Inferior parietal cortex (tissue), 1 donor: ENCODE measurements around the gene IKZF1.

Experiments
- DNase-seq: peaks from one replicate; pipeline ENCODE4 v3.0.0-alpha.2; 2016; ENCODE audit errors: extremely low spot score

IKZF1 gene

GRCh38 chr7:50283731-50284130 lies 20.8 kb upstream of the IKZF1 start:
- DNase-seq: no peak

- no peak for DNase-seq
Measured at GRCh38 chr7:50284296-50284695, 20.2 kb upstream of the IKZF1 start.

- no peak for DNase-seq
Measured at GRCh38 chr7:50285269-50285668, 19.2 kb upstream of the IKZF1 start.

- DNase-seq: no peak
Measured at GRCh38 chr7:50287129-50287528, 17.4 kb upstream of the IKZF1 start.

- DNase-seq: no peak
Measured at GRCh38 chr7:50292165-50292757, 12.3 kb upstream of the IKZF1 start.

GRCh38 chr7:50292763-50293162 lies 11.8 kb upstream of the IKZF1 start:
- DNase-seq: no peak

GRCh38 chr7:50293509-50294179 lies 10.9 kb upstream of the IKZF1 start:
- no peak for DNase-seq

GRCh38 chr7:50295133-50295532 lies 9.4 kb upstream of the IKZF1 start:
- no peak for DNase-seq

- DNase-seq: no peak
Measured at GRCh38 chr7:50296799-50297198, 7.7 kb upstream of the IKZF1 start.

GRCh38 chr7:50298811-50299562 lies 5.5 kb upstream of the IKZF1 start:
- DNase-seq: no peak

- no peak for DNase-seq
Measured at GRCh38 chr7:50300336-50300735, 4.2 kb upstream of the IKZF1 start.

GRCh38 chr7:50302486-50303334 lies 1.8 kb upstream of the IKZF1 start:
- no peak for DNase-seq

GRCh38 chr7:50303335-50304128 lies 984 bp upstream of the IKZF1 start:
- DNase-seq: no peak

GRCh38 chr7:50304911-50305582 lies 531 bp downstream of the IKZF1 start:
- DNase-seq: no peak

GRCh38 chr7:50305583-50306493 lies 1.3 kb downstream of the IKZF1 start:
- no peak for DNase-seq

- DNase-seq: no peak
Measured at GRCh38 chr7:50306494-50307367, 2.2 kb downstream of the IKZF1 start.

GRCh38 chr7:50307368-50308032 lies 3.0 kb downstream of the IKZF1 start:
- no peak for DNase-seq

- no peak for DNase-seq
Measured at GRCh38 chr7:50308203-50308531, 3.7 kb downstream of the IKZF1 start.
